ENCODE measurements around the gene KRTCAP3. TPM values are rescaled to one million over a fixed set of nuclear protein-coding genes. Genes with fewer than 3 reads are reported as not detected.

The KRTCAP3 gene, protein sequence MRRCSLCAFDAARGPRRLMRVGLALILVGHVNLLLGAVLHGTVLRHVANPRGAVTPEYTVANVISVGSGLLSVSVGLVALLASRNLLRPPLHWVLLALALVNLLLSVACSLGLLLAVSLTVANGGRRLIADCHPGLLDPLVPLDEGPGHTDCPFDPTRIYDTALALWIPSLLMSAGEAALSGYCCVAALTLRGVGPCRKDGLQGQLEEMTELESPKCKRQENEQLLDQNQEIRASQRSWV
- 0.13 and 0.37 TPM in 2 replicates for total RNA-seq

DNA sequence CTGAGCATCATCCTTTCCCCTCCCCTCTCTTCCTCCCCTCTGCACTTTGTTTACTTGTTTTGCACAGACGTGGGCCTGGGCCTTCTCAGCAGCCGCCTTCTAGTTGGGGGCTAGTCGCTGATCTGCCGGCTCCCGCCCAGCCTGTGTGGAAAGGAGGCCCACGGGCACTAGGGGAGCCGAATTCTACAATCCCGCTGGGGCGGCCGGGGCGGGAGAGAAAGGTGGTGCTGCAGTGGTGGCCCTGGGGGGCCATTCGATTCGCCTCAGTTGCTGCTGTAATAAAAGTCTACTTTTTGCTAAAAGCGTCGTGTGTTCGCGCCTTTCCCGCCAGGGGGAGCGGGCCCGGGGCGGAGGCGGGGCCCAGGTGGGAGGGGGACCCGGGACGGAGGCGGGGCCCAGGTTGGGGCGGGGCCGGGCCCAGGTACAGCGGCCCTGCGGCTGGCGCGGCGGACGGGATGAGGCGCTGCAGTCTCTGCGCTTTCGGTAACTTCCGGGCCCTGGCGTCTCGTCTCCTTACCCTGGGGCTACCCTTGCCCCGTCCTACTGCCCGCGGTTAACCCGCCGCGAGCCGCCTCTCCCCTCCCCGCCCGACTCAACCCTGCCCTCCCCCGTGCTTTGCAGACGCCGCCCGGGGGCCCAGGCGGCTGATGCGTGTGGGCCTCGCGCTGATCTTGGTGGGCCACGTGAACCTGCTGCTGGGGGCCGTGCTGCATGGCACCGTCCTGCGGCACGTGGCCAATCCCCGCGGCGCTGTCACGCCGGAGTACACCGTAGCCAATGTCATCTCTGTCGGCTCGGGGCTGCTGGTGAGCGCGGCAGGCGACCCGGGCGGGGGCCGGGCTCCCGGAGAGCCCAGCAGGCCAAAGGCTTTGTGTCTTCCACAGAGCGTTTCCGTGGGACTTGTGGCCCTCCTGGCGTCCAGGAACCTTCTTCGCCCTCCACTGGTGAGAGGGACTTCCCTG is at the start of gene KRTCAP3:
Gene KRTCAP3, plus strand, starts transcription at position 424 of the 962 bp plus-strand sequence. Its CDS starts 32 bp downstream, at position 456.

DNA sequence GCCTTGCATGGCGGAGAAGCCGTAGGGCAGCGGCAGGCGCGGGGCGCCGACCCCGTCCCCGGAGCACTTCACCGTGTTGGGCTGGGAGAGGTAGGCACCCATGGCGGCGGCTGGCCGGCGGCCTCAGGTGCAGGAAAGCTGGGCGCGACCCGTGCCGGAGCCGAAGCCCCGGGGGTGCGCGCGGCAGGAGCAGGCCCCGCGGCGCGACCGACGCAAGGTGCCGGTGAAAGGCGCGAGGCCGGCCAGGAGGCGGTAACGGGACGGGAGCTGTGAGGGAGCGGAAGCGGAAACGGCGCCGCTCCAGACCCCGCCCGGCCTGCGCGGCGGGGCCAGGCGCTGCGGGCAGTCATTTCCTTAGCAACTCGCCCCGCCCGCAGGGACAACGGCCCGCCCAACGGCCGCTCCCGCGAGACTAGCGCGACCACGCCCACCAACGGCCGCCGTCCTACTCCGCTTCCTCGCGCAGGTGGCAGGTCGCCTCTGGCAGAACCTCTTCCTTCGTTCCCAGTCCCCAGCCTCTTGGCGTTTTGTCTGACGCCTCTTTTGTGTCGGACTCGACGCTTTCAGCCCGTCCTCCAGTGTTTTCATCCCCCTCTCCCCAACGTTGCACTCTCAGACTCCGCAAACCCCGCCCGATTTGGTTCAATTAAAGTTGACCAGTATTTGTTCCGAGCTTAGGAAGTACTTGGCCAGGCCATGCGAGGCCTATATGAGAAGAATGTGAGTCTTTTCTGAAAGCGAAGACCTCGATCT is 32.7 kb upstream of the KRTCAP3 start, which contains the start of gene PPM1G:
Gene PPM1G, minus strand, starts transcription at position 271 of the 753 bp plus-strand sequence. Its CDS starts 169 bp downstream, at position 102.

GRCh38 chr2:27428213-27428977 is 13.8 kb upstream of the KRTCAP3 start, which contains the start of gene NRBP1:
Gene NRBP1 (plus strand): TSS chr2:27428631. CDS start chr2:27433274, 4,643 bp downstream.

GRCh38 chr2:27489498-27490397 is 47.6 kb downstream of the KRTCAP3 start, which contains the start of gene IFT172:
Gene IFT172 (minus strand): TSS chr2:27489743. CDS start chr2:27489653, 90 bp downstream.

Other genes with a start within 250 kb of the KRTCAP3 start
- 219 and 241 TPM in 2 replicates for gene ATRAID, start 230.3 kb upstream of the KRTCAP3 start, total RNA-seq
- gene SLC5A6, start 230.1 kb upstream of the KRTCAP3 start, total RNA-seq, result 6.2 and 10.8 TPM in 2 replicates
- 20.6 and 26.8 TPM in 2 replicates for gene CAD, start 225.0 kb upstream of the KRTCAP3 start, total RNA-seq
- 0.19 TPM in 1 of 2 replicates, not detected in the other for gene SLC30A3, start 179.3 kb upstream of the KRTCAP3 start, total RNA-seq
- not detected in 2 replicates for gene DNAJC5G, start 166.9 kb upstream of the KRTCAP3 start, total RNA-seq
- 0.13 and 0.19 TPM in 2 replicates for gene TRIM54, start 160.0 kb upstream of the KRTCAP3 start, total RNA-seq
- gene UCN, start 133.9 kb upstream of the KRTCAP3 start, total RNA-seq, result 0.40 and 0.50 TPM in 2 replicates
- 72.7 and 75.7 TPM in 2 replicates for gene MPV17, start 119.3 kb upstream of the KRTCAP3 start, total RNA-seq
- 21.0 and 22.5 TPM in 2 replicates for gene GTF3C2, start 85.6 kb upstream of the KRTCAP3 start, total RNA-seq
- 29.8 and 33.2 TPM in 2 replicates for gene EIF2B4, start 72.0 kb upstream of the KRTCAP3 start, total RNA-seq
- gene SNX17, start 71.8 kb upstream of the KRTCAP3 start, total RNA-seq, result 136 and 145 TPM in 2 replicates
- gene ZNF513, start 61.6 kb upstream of the KRTCAP3 start, total RNA-seq, result 6.4 and 7.5 TPM in 2 replicates
- gene PPM1G, start 32.8 kb upstream of the KRTCAP3 start, total RNA-seq, result 76.8 and 107 TPM in 2 replicates
- 98.6 and 107 TPM in 2 replicates for gene NRBP1, start 13.8 kb upstream of the KRTCAP3 start, total RNA-seq
- gene IFT172, start 47.4 kb downstream of the KRTCAP3 start, total RNA-seq, result 34.1 and 42.7 TPM in 2 replicates
- 87.1 and 98.2 TPM in 2 replicates for gene FNDC4, start 52.8 kb downstream of the KRTCAP3 start, total RNA-seq
- gene GCKR, start 54.5 kb downstream of the KRTCAP3 start, total RNA-seq, result 22.0 and 22.6 TPM in 2 replicates
- gene ZNF512, start 140.7 kb downstream of the KRTCAP3 start, total RNA-seq, result 16.6 and 24.7 TPM in 2 replicates
- 1.8 and 3.2 TPM in 2 replicates for gene CCDC121, start 186.6 kb downstream of the KRTCAP3 start, total RNA-seq
- gene GPN1, start 186.7 kb downstream of the KRTCAP3 start, total RNA-seq, result 27.9 and 31.9 TPM in 2 replicates
- gene SUPT7L, start 221.2 kb downstream of the KRTCAP3 start, total RNA-seq, result 15.1 and 17.8 TPM in 2 replicates
- gene SLC4A1AP, start 221.5 kb downstream of the KRTCAP3 start, total RNA-seq, result 32.5 and 35.3 TPM in 2 replicates

Data from aortic smooth muscle cell (primary cell).